ENCODE data around the gene HABP2.

GRCh38 chr10:113538151-113538550 is 14.7 kb upstream of the HABP2 start:
- TF ChIP-seq CTCF (conservative IDR thresholded peaks at IDR 0.05; ENCODE audit: low read depth in 2 of 2) (no peak), POLR2AphosphoS5 (IDR thresholded peaks at IDR 0.05; ENCODE audit: low read depth) (no peak), REST (IDR thresholded peaks at IDR 0.05; ENCODE audit: unreplicated experiment) (no peak), EZH2 (IDR thresholded peaks at IDR 0.05; ENCODE audit: low read depth, unreplicated experiment) (no peak)
- TF ChIP-seq, protein P1, sequence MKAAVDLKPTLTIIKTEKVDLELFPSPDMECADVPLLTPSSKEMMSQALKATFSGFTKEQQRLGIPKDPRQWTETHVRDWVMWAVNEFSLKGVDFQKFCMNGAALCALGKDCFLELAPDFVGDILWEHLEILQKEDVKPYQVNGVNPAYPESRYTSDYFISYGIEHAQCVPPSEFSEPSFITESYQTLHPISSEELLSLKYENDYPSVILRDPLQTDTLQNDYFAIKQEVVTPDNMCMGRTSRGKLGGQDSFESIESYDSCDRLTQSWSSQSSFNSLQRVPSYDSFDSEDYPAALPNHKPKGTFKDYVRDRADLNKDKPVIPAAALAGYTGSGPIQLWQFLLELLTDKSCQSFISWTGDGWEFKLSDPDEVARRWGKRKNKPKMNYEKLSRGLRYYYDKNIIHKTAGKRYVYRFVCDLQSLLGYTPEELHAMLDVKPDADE (IDR thresholded peaks at IDR 0.05) = no peak

All from GM23338 (cell line).